Stimulated activated CD8-positive, alpha-beta memory T cell treated with anti-CD3 and anti-CD28 coated beads, Interleukin-4, amount 100 ng/mL, for 1 hour (primary cell): ENCODE results near the gene ANP32E.
"Not testable (repeated sequence)": the region's sequence is repeated elsewhere in the genome, so short reads cannot be mapped to it uniquely, and the experiment has no call there.

ENCODE experiments used
- DNase-seq, 2 donors: peaks; one replicate each; pipeline ENCODE4 v3.0.0-alpha.2; 2020; ENCODE audit warnings: low read depth in 2 of 2, low spot score in 1 of 2

Gene ANP32E

DNA sequence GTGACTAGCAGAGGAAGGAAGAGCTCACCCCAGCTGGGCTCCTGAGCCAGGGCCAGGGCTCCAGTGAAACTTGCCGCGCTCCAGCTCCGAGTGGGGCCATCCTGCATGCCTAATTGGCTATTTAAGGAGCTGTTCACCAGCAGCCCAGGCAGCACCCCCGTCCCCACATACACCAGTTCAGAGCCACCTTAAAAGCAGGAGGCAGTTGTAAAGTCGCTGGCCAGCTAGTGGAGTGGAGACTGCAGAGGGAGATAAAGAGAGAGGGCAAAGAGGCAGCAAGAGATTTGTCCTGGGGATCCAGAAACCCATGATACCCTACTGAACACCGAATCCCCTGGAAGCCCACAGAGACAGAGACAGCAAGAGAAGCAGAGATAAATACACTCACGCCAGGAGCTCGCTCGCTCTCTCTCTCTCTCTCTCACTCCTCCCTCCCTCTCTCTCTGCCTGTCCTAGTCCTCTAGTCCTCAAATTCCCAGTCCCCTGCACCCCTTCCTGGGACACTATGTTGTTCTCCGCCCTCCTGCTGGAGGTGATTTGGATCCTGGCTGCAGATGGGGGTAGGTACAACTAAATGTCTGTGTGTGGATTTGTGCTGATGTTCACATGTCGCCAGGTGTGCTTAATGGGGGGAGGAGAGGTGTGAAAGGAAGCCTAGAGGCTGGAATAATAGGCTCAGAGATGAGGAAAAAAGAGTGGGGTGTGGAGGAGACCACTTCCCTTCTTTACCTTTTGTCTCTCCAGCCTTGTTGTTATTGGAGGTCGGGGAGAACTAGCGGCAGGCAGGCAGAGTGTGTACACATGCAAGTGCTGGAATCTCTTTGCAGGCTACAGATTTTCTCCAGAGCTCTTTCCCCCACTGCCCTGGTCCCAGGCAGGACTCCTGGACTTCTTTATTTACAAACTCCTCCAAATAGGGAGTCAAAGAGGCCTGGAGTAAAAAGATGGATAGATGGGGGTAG lies 22.0 kb upstream of the ANP32E start, which contains the start of gene CA14:
CA14 (plus strand) TSS at position 151 of the 962 bp plus-strand sequence; CDS start at position 506, 355 bp downstream.
- DNase-seq = no peak

DNA sequence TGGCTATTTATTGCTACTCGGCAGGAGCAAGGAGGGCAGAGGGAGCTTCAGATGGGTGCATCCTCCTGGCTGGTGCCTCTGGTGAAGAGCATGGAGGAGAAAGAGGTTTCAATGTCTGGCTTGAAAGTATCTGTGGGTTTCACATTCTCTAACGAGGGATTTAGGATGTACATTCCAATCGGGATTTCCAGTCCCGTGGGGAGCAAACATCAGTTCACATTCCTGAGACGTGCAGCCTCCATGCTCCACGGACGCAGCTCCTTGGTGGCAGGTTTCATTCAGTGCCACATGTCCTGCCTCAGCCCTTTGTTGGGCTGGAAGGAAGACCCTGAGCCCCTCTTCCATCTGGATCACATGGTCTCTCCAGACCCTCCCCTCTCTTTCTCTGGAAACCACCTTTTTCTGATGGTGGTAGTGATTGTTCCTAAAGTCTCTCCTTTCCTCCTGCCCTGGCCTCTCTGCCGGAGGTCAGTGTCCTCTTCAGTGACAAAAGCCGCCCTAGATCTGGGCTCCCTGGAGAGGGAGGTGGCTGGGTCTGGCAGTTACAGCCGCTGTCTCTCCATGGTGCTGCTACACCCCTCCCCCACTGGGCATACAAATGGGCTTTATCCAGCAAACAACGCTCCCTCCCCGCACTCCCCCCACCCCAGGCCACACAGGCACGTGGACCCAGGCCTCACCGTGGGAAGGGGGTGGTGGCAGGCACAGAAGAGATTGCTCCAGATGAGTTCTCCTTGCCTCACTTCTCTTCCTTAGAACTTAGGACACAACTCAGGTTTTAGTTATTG lies 20.8 kb upstream of the ANP32E start:
- no peak for DNase-seq

DNA sequence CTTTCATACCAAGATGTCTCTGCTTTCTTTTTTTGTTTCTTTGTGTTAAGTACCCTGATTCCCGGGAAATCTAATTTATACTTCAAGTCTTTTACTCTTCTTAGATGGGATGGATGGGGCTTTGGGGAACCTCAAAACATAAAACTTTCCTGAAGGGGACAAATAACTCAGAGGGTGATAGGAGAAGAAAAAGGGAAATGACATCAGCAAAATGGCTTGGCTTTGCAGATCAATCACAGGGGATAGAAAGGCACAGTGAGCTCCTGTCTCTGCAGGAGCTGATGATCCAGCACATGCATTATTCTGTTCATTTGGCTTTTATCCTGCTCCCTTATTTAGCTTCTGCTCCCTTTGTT lies 20.3 kb upstream of the ANP32E start:
- DNase-seq = no peak

DNA sequence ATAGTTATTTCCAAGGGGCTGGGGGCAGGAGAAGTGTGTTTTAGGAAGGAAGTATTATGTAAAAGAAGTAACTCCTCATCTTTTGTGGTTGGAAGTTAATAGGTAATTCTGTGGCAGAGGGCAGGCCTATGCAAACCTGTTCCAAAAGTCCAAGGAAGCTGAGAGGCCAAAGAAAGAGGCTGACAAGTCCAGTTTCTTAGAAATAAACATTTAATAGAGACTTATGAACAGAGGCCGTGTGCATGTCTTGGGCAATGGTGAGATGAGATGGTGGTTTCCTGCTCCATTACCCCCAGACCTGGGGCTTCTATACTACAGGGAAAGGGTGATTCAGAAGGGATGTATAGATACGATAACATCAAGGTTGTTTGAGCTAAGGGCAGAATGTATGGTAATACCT lies 14.0 kb upstream of the ANP32E start:
- no peak for DNase-seq

DNA sequence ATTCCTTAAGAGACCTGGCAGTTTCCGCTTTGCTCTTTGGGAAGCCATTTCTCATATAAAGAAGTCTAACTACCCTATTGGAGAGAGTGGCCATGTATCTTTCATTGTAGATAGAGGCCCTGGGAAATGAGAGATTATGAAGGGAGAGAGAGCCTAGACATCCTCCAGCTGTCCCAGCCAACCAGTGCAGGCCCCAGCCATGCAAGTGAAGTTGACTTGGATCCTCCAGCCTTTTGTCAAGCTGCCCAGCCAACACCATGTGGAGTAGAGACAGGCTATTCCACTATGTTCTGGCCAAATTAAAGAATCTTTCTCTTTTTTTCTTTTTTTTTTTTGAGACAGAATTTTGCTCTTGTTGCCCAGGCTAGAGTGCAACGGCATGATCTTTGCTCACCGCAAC lies 7.1 kb upstream of the ANP32E start:
- no peak for DNase-seq

DNA sequence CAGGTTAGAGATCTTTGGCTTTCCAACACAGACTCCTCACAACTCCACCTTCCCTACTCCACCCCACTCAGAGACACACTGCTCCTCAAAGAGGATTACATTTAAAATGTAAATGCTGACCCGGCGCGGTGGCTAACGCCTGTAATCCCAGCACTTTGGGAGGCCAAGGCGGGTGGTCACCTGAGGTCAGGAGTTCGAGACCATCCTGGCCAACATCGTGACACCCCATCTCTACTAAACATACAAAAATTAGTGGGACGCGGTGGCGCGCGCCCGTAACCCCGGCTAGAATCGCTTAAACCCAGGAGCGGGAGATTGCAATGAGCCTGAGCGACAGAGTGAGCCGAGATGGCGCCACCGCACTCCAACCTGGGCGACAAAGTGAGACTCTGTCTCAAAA lies 1.8 kb upstream of the ANP32E start:
- no peak for DNase-seq

DNA sequence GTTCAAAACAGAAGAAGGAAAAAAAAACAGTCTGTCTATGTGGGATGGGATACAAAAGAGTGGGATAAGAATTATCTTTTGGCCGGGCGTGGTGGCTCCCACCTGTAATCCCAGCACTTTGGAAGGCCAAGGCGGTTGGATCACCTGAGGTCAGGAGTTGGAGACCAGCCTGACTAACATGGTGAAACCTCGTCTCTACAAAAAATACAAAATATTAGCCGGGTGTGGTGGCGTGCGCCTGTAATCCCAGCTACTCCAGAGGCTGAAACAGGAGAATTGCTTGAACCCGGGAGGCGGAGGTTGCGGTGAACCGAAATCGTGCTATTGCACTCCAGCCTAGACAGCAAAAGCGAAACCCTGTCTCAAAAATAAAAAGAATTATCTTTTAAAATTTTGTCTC lies 1.3 kb upstream of the ANP32E start:
- not testable (repeated sequence) for DNase-seq

DNA sequence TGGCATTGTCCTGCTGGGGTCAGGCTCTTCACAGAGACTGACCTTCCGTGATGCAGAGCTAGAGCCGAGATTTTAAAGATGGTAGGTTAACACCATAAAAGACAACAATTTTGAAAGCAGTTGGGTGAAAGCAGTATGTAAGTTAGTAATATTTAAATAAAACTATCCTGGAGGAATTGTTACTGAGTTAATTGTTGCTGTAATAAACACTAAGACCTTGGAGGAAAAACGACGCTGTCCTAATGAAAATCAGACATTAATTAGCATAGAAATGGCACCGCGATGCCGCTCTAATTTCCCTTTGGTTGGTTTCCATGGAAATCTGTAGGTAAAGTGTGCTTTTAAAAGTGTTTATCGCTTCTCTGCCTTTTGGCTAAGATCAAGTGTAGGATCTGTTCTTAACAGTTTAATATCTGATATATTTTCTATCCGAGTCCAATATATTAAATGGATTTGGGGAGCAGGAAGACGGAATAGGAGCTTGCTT lies 745 bp upstream of the ANP32E start:
- DNase-seq = no peak

DNA sequence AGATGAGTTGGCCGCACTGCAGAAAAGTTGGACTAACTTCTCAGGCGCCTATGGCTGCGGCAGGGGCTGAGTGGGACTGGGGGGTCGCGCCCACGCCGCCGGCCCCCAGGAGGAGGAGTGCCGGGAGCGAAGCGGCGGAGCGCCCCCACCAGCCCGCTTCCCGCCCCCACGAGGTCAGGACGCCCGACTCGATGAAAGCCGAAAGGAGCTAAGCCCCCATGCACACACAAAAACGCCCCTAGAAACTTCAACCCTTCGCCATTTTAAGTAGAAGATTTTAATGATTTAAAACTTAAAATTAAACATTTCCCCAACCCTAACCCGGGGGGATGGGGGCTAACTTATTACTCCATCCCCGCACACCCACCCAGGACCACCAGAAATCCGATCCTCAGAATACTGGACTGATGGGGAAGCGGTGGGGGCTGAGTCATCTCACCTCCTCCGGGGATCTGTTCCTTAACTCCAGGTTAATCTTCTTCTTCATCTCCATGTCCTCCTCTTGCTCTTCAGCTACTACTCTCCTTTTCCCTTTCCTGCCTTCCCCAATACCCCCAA lies 539 bp downstream of the ANP32E start:
- DNase-seq = no peak

DNA sequence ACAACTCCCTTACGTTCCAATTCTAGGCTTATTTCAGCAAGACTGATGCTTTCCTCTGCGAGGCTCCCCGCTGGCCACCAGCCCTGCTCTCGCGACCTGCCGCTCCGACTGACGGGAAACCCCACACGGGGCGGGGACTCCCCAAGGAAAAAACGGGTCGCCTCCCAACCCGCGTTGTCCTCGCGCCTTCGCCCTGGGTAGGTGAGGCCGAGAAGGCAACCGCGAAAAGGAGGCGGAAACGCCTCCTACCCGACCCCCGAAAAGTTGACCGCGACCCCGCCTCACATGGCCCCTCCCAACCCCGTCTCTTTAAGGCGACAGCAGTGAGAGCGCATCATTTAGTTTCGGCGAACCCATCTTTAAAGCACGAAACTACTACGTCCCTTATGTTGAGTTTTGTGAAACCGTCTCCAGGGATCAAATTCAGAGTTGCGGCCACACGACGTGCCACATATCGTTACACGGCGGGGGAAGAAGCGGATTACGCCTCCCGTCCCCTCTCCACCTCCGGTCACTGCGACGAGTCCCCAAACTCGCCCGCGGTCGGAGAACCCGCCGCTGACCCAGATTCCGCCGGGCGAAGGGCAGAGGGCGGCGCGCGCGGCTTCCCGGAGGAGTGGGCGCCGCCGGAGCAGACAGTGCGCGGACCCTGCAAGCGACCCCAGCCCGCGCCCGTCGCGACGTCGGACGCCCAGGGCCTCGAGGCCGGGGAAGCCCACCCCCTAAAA lies 1.2 kb downstream of the ANP32E start:
- DNase-seq = peak; percentile 66 to 78

DNA sequence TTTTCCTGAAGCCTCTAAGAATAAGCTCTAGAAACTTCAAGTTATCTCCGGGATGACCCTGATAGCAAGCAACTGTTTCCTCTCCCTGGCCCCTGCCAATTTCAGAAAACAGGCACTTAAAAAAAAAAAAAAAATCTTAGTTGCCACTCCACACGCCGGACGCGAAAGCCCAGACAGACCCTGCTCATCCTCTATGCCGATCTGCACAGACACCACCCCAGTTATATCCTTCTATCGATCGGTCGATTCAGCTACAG lies 1.7 kb downstream of the ANP32E start:
- DNase-seq = no peak

DNA sequence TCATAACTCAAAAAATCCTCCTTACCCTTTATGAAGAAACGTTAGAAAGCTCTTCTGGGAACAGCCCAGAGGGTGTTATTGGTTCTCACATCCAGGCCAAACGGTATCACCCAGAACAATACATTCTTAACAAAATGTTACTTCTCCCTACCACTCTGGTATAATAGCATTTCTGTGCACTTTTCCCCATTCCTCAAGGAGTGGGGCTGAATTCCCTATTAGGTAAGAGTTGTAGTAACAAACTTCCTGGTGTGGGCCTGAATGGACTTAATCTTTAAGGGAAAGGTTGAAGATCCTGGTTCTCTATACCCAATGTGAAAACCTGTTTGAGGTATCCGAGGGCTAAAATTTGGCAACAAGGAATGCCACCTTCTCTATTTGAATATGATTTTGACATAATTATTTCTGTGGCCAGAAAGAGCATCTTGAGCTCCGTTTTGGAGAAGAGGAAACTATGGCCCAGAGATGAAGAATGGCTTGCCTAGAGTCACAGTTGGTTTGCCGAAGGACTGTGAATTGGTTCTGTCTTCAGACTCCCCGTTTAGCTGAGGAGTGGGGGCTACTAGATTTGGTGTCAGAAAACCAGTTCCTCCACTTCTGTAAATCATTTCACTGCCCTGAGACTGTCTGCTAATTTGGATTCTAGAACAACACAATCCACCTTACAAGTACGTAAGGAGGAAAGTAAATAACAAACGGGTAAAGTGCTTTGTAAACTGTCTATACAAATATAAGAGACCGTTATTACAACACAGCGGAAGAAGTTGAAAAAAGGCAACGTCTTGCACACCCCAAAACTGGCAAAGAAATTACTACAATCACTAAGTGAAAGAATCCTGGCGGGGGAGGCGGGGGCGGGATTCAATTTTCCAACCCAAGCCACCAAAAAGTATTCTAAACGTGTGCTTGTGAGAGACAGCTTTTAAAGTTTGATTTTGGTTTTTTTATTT lies 2.3 kb downstream of the ANP32E start:
- DNase-seq = no peak

DNA sequence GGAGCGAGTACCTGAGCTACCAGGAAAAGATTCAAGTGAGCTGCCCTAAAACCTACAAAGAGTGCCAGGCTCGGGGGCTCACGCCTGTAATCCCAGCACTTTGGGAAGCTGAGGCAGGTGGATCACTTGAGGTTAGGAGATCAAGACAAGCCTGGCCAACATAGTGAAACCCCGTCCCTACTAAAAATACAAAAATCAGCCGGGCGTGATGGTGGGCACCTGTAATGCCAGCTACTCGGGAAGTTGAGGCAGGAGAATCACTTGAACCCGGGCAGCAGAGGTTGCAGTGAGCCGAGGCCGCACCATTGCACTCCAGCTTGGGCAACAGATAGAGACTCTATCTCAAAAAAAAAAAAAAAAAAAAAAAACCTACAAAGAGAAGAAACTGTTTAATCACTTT lies 3.0 kb downstream of the ANP32E start:
- not testable (repeated sequence) for DNase-seq

DNA sequence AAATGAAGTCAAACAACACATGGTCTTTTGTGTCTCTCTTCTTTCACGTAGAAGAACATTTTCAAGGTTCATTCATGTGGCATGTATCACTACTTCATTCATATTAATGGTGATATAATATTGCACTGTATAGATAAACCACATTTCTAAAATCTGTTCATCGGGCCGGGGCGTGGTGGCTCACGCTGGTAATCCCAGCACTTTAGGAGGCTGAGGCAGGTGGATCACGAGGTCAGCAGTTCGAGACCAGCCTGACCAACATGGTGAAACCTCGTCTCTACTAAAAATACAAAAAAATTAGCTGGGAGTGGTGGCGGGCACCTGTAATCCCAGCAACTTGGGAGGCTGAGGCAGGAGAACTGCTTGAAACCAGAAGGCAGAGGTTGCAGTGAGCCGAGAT lies 7.7 kb downstream of the ANP32E start:
- DNase-seq = not testable (repeated sequence)

DNA sequence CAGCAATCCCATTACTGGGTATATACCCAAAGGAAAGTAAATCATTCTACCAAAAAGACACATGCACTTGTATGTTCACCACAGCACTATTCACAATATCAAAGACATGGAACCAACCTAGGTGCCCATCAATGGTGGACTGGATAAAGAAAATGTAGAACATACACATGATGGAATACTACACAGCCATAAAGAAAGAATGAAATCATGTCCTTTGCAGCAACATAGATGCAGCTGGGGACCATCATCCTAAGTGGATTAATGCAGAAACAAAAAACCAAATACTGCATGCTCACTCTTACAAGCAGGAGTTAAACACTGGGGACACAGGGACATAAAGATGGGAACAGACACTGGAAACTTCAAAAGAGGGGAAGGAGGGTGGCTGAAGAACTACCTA lies 8.7 kb downstream of the ANP32E start:
- DNase-seq = no peak

DNA sequence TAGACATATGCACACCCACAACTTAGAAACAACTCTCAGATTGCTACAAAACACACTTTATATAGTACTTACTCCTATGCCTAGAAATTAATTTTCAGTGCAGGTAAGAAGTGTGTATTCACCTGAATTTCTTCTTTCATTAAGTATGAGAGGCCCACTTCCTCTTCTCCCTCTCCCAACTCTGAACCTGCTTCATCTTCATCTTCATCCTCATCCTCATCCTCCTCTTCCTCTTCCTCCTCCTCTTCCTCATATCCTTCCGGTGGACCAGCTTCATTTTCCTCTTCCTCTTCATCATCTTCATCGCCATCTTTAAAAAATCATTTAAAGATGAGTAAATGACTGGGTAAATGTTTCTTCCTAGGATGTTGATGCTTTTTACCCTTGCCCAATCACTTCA lies 9.4 kb downstream of the ANP32E start:
- no peak for DNase-seq

DNA sequence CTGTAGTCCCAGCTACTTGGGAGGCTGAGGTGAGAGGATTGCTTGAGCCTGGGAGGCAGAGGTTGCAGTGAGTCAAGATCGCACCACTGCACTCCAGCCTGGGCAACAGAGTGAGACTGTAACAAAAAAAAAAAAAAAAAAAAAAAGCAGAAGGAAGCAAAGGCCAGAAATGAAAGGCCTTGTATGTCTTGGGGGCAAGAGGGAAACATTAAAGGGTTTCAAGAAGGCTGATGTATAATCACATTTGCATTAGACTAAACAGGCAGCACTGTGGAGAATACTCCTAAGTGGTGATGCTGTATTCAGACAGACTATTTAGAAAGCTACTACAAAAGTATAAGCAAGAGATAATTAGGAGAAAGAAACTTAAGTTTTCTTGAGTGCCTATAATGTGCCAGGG lies 10.4 kb downstream of the ANP32E start:
- DNase-seq = no peak

DNA sequence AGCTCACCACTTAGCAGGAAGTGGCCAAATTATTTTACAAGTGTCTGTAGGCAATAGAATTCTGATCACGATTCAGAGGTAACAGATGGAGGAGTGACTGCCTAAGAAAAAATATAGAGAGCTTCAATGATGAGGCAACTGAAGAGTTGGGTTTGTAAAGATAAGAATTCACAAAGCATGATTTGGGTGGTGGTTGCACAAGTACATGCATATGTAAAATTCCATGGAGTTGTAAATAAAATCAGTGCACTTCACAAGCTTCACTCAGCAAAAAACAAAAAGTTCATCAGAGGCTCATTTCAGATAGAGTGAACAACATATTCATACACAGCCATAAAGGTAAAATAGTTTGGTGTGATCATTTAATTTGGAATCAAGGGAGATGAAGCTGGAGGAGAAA lies 10.9 kb downstream of the ANP32E start:
- DNase-seq = no peak

DNA sequence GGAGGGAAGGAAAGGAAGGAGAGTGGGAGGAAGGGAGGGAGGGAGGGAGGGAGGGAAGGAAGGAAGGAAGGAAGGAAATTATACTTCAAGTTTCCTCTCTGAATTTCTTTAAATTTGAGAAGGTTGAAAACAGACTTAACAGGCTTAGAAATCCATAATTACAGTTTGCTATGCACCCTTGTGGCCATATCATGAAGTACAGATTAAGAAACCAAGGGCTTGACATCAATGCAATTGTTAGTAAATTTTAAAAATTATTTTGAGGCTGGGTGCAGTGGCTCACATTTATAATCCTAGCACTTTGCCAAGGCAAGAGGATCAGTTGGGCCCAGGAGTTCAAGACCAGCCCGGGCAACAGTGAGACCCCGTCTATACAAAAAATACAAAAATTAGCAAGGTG lies 14.4 kb downstream of the ANP32E start:
- DNase-seq = no peak

DNA sequence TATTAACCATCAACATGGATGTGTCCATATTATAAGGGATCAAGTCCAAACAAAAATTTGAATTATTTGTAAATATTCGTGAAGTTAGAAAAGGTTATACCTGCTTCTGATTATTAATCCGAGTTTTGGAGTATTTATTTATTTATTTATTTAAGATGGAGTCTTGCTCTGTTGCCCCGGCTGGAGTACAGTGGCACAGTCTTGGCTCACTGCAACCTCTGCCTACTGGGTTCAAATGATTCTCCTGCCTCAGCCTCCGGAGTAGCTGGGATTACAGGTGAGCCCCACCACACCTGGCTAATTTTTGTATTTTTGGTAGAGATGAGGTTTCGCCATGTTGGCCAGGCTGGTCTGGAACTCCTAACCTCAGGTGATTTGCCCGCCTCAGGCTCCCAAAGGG lies 20.1 kb downstream of the ANP32E start:
- not testable (repeated sequence) for DNase-seq
